Measurements from ENCODE around the gene DSCAM. TPM values are rescaled to one million over a fixed set of nuclear protein-coding genes. Genes with fewer than 3 reads are reported as not detected.

DSCAM gene
- total and polyA plus RNA-seq, 2 experiments from 2014 or later, result 0.07 TPM; not detected in 1

GRCh38 chr21:40191196-40191595, 655.8 kb downstream of the DSCAM start (continued):
- TF ChIP-seq REST (IDR thresholded peaks at IDR 0.05; ENCODE audit: unreplicated experiment), result no peak
- no peak for TF ChIP-seq CREB1 (CRISPR knock-in tag; IDR thresholded peaks at IDR 0.05; ENCODE audit: low read depth)
- no peak for TF ChIP-seq ZNF114 (CRISPR knock-in tag; IDR thresholded peaks at IDR 0.05)
- TF ChIP-seq ZNF331 (CRISPR knock-in tag; IDR thresholded peaks at IDR 0.05; ENCODE audit: low read depth), result no peak
- no peak for TF ChIP-seq EZH2 (IDR thresholded peaks at IDR 0.05; ENCODE audit: low read depth, unreplicated experiment)
- TF ChIP-seq, protein P1, sequence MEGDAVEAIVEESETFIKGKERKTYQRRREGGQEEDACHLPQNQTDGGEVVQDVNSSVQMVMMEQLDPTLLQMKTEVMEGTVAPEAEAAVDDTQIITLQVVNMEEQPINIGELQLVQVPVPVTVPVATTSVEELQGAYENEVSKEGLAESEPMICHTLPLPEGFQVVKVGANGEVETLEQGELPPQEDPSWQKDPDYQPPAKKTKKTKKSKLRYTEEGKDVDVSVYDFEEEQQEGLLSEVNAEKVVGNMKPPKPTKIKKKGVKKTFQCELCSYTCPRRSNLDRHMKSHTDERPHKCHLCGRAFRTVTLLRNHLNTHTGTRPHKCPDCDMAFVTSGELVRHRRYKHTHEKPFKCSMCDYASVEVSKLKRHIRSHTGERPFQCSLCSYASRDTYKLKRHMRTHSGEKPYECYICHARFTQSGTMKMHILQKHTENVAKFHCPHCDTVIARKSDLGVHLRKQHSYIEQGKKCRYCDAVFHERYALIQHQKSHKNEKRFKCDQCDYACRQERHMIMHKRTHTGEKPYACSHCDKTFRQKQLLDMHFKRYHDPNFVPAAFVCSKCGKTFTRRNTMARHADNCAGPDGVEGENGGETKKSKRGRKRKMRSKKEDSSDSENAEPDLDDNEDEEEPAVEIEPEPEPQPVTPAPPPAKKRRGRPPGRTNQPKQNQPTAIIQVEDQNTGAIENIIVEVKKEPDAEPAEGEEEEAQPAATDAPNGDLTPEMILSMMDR (conservative IDR thresholded peaks at IDR 0.05; ENCODE audit: low read depth in 2 of 2), result no peak
- no peak for TF ChIP-seq POLR2AphosphoS5 (IDR thresholded peaks at IDR 0.05; ENCODE audit: low read depth)
- no peak for TF ChIP-seq JUNB (IDR thresholded peaks at IDR 0.05; ENCODE audit: unreplicated experiment)
- TF ChIP-seq NANOG (IDR thresholded peaks at IDR 0.05; ENCODE audit: borderline replicate concordance), result no peak
- TF ChIP-seq STAT1 (IDR thresholded peaks at IDR 0.05; ENCODE audit: unreplicated experiment), result no peak
- TF ChIP-seq ETS1 (IDR thresholded peaks at IDR 0.05), result no peak
- TF ChIP-seq EZH2phosphoT487 (IDR thresholded peaks at IDR 0.05; ENCODE audit: unreplicated experiment), result no peak

DNA sequence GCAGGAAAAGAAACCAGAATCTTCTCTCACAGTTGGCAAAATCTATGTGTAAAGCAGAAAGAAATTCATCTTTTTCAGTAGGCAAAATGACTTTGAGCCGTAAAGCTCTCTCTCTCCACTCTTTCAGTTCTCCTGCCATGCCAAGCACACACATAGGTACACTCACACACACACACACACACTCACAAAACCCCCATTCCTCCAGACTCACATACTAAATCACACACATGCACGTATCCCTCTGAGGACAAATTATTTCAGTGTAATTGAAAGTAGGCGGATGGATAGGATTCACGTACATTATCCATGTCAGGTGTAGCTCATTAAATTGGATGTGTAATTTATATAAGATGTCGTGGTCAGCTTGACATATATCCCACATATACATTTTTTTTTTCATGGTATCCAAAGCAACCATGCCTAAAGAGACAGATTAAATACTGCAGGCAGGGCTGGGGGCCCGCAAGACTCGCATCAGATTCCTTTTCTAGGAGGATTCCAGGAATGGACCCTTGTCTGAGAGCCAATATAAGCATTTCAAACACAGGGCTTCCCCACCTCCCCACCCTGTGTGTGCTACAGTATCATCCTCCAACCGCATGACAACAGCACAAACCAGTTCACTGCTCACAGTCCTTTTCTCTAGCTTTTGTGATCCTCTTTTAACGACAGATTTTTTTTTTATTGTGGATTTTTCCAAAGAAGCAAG, 658.9 kb downstream of the DSCAM start:
- Histone ChIP-seq H4K20me1 (replicated peaks; ENCODE audit: insufficient read depth) (no peaks in the 10 kb centered on the region), H3K4me2 (no peak overlapping the region), H3K36me3 (ENCODE audit: insufficient read depth) (peaks cover 10% of the 10 kb centered on the region; the same call in 1 of the 2 replicates), H3K9me2 (ENCODE audit: insufficient read depth) (no peaks in the 10 kb centered on the region), H2AFZ (no peak overlapping the region), H3K79me2 (replicated peaks; ENCODE audit: insufficient read depth) (no peaks in the 10 kb centered on the region), H3K27ac (ENCODE audit: low read depth) (no peak overlapping the region), H3F3A (replicated peaks; ENCODE audit: low read depth) (no peaks in the 10 kb centered on the region), H3K27me3 (ENCODE audit: insufficient read depth) (no peaks in the 10 kb centered on the region), H3K4me1 (ENCODE audit: insufficient read depth) (no peaks in the 10 kb centered on the region), H3K4me3 (no peak overlapping the region)
- no peaks in the 10 kb centered on the region for H3K4me1 Mint-ChIP-seq
- H3K27ac Mint-ChIP-seq, result no peak overlapping the region
- H3K36me3 Mint-ChIP-seq (ENCODE audit: low read depth), result peaks cover 26% of the 10 kb centered on the region
- H3K4me3 Mint-ChIP-seq, result no peak overlapping the region
- H3K9me3 Mint-ChIP-seq, result peaks cover 94% of the 10 kb centered on the region
- ATAC-seq (no peak), DNase-seq (ENCODE audit: low spot score) (no peak)
- H3K27me3 Mint-ChIP-seq (ENCODE audit: insufficient read depth, low read depth, poor library complexity), result peaks cover 6% of the 10 kb centered on the region
- TF ChIP-seq, protein P1 (conservative IDR thresholded peaks at IDR 0.05; ENCODE audit: low read depth in 2 of 2), result no peak
- no peak for TF ChIP-seq POLR2AphosphoS5 (IDR thresholded peaks at IDR 0.05; ENCODE audit: low read depth)
- no peak for TF ChIP-seq ZNF331 (CRISPR knock-in tag; IDR thresholded peaks at IDR 0.05; ENCODE audit: low read depth)
- TF ChIP-seq STAT1 (IDR thresholded peaks at IDR 0.05; ENCODE audit: unreplicated experiment), result no peak
- no peak for TF ChIP-seq JUNB (IDR thresholded peaks at IDR 0.05; ENCODE audit: unreplicated experiment)
- TF ChIP-seq EZH2phosphoT487 (IDR thresholded peaks at IDR 0.05; ENCODE audit: unreplicated experiment), result no peak
- no peak for TF ChIP-seq ETS1 (IDR thresholded peaks at IDR 0.05)
- no peak for TF ChIP-seq NANOG (IDR thresholded peaks at IDR 0.05; ENCODE audit: borderline replicate concordance)
- TF ChIP-seq ZNF114 (CRISPR knock-in tag; IDR thresholded peaks at IDR 0.05), result no peak

Data from GM23338 (cell line).